ENCODE data around the gene CD28.

CD28 gene

DNA sequence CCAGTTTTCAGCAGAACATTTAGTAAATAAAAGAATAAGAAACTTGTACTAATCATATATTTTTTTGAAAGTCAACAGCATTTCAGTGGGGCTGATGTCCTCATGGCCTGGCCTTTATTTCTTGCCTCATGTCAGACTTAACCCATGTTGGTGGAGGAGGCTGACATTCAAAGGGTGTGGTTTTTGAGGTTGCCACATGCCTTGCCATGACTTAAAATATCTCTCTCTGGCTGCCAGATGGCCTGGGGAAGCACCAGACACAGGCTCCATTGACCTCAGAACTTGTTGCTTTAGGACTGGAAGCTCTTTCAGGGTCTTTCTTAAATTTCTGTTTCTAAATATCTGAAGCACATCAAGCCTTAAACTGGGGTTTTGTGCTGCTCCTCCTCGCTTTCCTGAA lies 32.5 kb upstream of the CD28 start:
- Histone ChIP-seq H3K79me1 (ENCODE audit: low read depth, low read length) (no peaks in the 10 kb centered on the region), H4K91ac (ENCODE audit: low read depth, low read length, poor library complexity) (no peak overlapping the region), H3K27ac (replicated peaks; ENCODE audit: low read length) (no peak overlapping the region), H3K4me1 (ENCODE audit: control insufficient read depth in 2 of 2, insufficient read depth in 1 of 2, low read depth in 1 of 2, low read length in 2 of 2) (no peaks in the 10 kb centered on the region), H2BK120ac (ENCODE audit: low read depth, low read length) (no peak overlapping the region), H3K14ac (ENCODE audit: low read length) (no peak overlapping the region), H2BK15ac (ENCODE audit: low read length) (no peak overlapping the region), H3K4me2 (ENCODE audit: insufficient read depth, low read length, poor library complexity, severe bottlenecking) (no peak overlapping the region), H3K27me3 (ENCODE audit: control insufficient read depth in 3 of 3, insufficient read depth in 3 of 3, low read depth in 1 of 3, low read length in 3 of 3) (no peaks in the 10 kb centered on the region), H2AK5ac (ENCODE audit: low read depth, low read length) (no peak overlapping the region), H3K9ac (ENCODE audit: low read depth, low read length, poor library complexity) (no peak overlapping the region), H3K4ac (ENCODE audit: low read length) (no peak overlapping the region), H2BK5ac (ENCODE audit: low read length) (no peak overlapping the region), H4K8ac (ENCODE audit: low read depth, low read length) (no peak overlapping the region), H2BK12ac (ENCODE audit: low read length) (no peak overlapping the region), H3K23ac (ENCODE audit: low read depth, low read length, poor library complexity) (no peak overlapping the region), H3K36me3 (replicated peaks in 1 of 2; ENCODE audit: control insufficient read depth in 2 of 2, insufficient read depth in 2 of 2, low read length in 2 of 2) (no peaks in the 10 kb centered on the region), H3K9me3 (replicated peaks in 1 of 2; ENCODE audit: control insufficient read depth in 2 of 2, insufficient read depth in 1 of 2, low read depth in 1 of 2, low read length in 2 of 2) (no peaks in the 10 kb centered on the region), H3K4me3 (ENCODE audit: low read length in 2 of 2) (no peak overlapping the region), H3K18ac (ENCODE audit: low read length) (no peak overlapping the region), H2AFZ (ENCODE audit: low read length) (no peak overlapping the region)
- WGBS, 2 donors (ENCODE audit: extremely low coverage in 2 of 2, insufficient read length in 2 of 2, insufficient replicate concordance in 1 of 2) = no CpG with 5 or more reads among the region's 1 CpG
- no peak for DNase-seq (ENCODE audit: low spot score)

DNA sequence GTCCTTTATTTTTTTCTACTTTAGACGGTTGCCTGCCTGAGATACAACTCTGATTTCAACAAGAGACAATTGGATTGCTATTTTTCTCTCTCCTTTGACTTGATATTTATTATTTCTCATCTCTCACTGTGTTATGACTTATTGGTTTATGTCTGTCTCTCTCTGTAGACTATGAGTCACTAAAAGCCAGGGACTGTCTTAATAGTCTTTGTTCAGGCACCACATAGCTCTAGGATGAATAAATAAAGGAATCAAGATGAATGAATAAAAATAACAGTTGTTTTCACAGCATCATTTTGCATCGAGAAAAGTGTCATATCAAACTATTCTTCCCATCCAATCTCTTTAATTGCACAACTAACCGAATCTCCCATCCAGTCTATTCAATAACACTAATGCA lies 31.4 kb upstream of the CD28 start:
- Histone ChIP-seq H3K36me3 (replicated peaks in 1 of 2; ENCODE audit: control insufficient read depth in 2 of 2, insufficient read depth in 2 of 2, low read length in 2 of 2) (no peaks in the 10 kb centered on the region), H2AFZ (ENCODE audit: low read length) (no peak overlapping the region), H3K27me3 (ENCODE audit: control insufficient read depth in 3 of 3, insufficient read depth in 3 of 3, low read depth in 1 of 3, low read length in 3 of 3) (no peaks in the 10 kb centered on the region), H2BK5ac (ENCODE audit: low read length) (no peak overlapping the region), H2AK5ac (ENCODE audit: low read depth, low read length) (no peak overlapping the region), H3K4me2 (ENCODE audit: insufficient read depth, low read length, poor library complexity, severe bottlenecking) (no peak overlapping the region), H3K4me3 (ENCODE audit: low read length in 2 of 2) (no peak overlapping the region), H2BK120ac (ENCODE audit: low read depth, low read length) (no peak overlapping the region), H3K14ac (ENCODE audit: low read length) (no peak overlapping the region), H2BK12ac (ENCODE audit: low read length) (no peak overlapping the region), H3K18ac (ENCODE audit: low read length) (no peak overlapping the region), H3K79me1 (ENCODE audit: low read depth, low read length) (no peaks in the 10 kb centered on the region), H3K23ac (ENCODE audit: low read depth, low read length, poor library complexity) (no peak overlapping the region), H4K8ac (ENCODE audit: low read depth, low read length) (no peak overlapping the region), H3K27ac (replicated peaks; ENCODE audit: low read length) (no peak overlapping the region), H3K9me3 (replicated peaks in 1 of 2; ENCODE audit: control insufficient read depth in 2 of 2, insufficient read depth in 1 of 2, low read depth in 1 of 2, low read length in 2 of 2) (no peaks in the 10 kb centered on the region), H2BK15ac (ENCODE audit: low read length) (no peak overlapping the region), H4K91ac (ENCODE audit: low read depth, low read length, poor library complexity) (no peak overlapping the region), H3K9ac (ENCODE audit: low read depth, low read length, poor library complexity) (no peak overlapping the region), H3K4me1 (ENCODE audit: control insufficient read depth in 2 of 2, insufficient read depth in 1 of 2, low read depth in 1 of 2, low read length in 2 of 2) (no peaks in the 10 kb centered on the region), H3K4ac (ENCODE audit: low read length) (no peak overlapping the region)
- WGBS, 2 donors (ENCODE audit: extremely low coverage in 2 of 2, insufficient read length in 2 of 2, insufficient replicate concordance in 1 of 2) = no CpG with 5 or more reads among the region's 3 CpGs
- DNase-seq (ENCODE audit: low spot score) = no peak

DNA sequence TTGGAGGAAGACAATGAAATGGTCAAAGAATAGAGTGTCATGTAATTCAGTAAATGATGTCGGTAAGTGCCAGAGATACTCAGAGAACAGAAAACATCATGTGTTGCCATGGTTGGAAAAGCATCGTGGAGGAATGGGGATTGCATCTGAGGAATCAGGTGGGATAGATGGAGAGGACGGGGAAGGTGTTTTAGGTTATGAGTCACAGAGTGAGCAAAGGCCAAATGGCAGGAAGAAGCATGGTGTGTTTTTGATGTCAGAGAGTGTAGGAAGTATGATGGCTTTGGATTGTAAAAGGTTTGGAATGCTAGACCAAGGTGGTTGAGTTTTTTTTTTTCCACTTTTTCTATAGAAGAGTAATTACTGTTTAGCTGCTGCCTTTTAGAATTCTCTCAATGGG lies 27.5 kb upstream of the CD28 start:
- DNase-seq (ENCODE audit: low spot score) = no peak
- no peaks in the 10 kb centered on the region for H3K36me3 ChIP-seq (replicated peaks in 1 of 2; ENCODE audit: control insufficient read depth in 2 of 2, insufficient read depth in 2 of 2, low read length in 2 of 2)
- H3K27me3 ChIP-seq (ENCODE audit: control insufficient read depth in 3 of 3, insufficient read depth in 3 of 3, low read depth in 1 of 3, low read length in 3 of 3) = no peaks in the 10 kb centered on the region
- H3K14ac ChIP-seq (ENCODE audit: low read length) = no peak overlapping the region
- H3K9ac ChIP-seq (ENCODE audit: low read depth, low read length, poor library complexity) = no peak overlapping the region
- H2BK12ac ChIP-seq (ENCODE audit: low read length) = no peak overlapping the region
- no peaks in the 10 kb centered on the region for H3K9me3 ChIP-seq (replicated peaks in 1 of 2; ENCODE audit: control insufficient read depth in 2 of 2, insufficient read depth in 1 of 2, low read depth in 1 of 2, low read length in 2 of 2)
- H2AFZ ChIP-seq (ENCODE audit: low read length) = no peak overlapping the region
- no peak overlapping the region for H4K91ac ChIP-seq (ENCODE audit: low read depth, low read length, poor library complexity)
- no peak overlapping the region for H4K8ac ChIP-seq (ENCODE audit: low read depth, low read length)
- no peak overlapping the region for H2AK5ac ChIP-seq (ENCODE audit: low read depth, low read length)
- H2BK15ac ChIP-seq (ENCODE audit: low read length) = no peak overlapping the region
- no peak overlapping the region for H3K4me2 ChIP-seq (ENCODE audit: insufficient read depth, low read length, poor library complexity, severe bottlenecking)
- no peak overlapping the region for H3K4ac ChIP-seq (ENCODE audit: low read length)
- H3K79me1 ChIP-seq (ENCODE audit: low read depth, low read length) = no peaks in the 10 kb centered on the region
- no peak overlapping the region for H3K18ac ChIP-seq (ENCODE audit: low read length)
- H3K4me3 ChIP-seq (ENCODE audit: low read length in 2 of 2) = no peak overlapping the region
- H2BK5ac ChIP-seq (ENCODE audit: low read length) = no peak overlapping the region
- WGBS, 2 donors (ENCODE audit: extremely low coverage in 2 of 2, insufficient read length in 2 of 2, insufficient replicate concordance in 1 of 2) = 100% methylated on average over 1 of the region's 3 CpGs; no CpG with 5 or more reads in 1 of the 2 donors
- H3K23ac ChIP-seq (ENCODE audit: low read depth, low read length, poor library complexity) = no peak overlapping the region
- no peaks in the 10 kb centered on the region for H3K4me1 ChIP-seq (ENCODE audit: control insufficient read depth in 2 of 2, insufficient read depth in 1 of 2, low read depth in 1 of 2, low read length in 2 of 2)
- H3K27ac ChIP-seq (replicated peaks; ENCODE audit: low read length) = no peak overlapping the region
- no peak overlapping the region for H2BK120ac ChIP-seq (ENCODE audit: low read depth, low read length)

DNA sequence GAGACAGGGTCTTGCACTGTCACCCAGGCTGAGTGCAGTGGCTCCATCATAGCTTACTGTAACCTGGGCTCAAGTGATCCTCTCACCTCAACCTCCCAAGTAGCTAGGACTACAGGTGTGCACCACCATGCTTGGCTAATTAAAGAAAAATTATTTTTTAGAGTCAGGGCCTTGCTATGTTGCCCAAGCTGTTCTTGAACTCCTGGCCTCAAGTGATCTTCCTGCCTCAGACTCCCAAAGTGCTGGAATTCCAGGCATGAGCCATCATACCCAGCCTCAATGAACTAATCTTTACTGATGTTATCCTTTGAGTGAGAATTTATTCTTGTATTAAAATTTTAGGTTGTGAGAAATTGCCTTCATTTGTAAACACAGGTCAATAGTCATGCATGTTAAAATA lies 27.0 kb upstream of the CD28 start:
- H3K4me3 ChIP-seq (ENCODE audit: low read length in 2 of 2) = no peak overlapping the region
- no peaks in the 10 kb centered on the region for H3K27me3 ChIP-seq (ENCODE audit: control insufficient read depth in 3 of 3, insufficient read depth in 3 of 3, low read depth in 1 of 3, low read length in 3 of 3)
- DNase-seq (ENCODE audit: low spot score) = no peak
- H2BK5ac ChIP-seq (ENCODE audit: low read length) = no peak overlapping the region
- H3K9ac ChIP-seq (ENCODE audit: low read depth, low read length, poor library complexity) = no peak overlapping the region
- no peak overlapping the region for H3K14ac ChIP-seq (ENCODE audit: low read length)
- no peaks in the 10 kb centered on the region for H3K9me3 ChIP-seq (replicated peaks in 1 of 2; ENCODE audit: control insufficient read depth in 2 of 2, insufficient read depth in 1 of 2, low read depth in 1 of 2, low read length in 2 of 2)
- H2BK12ac ChIP-seq (ENCODE audit: low read length) = no peak overlapping the region
- no peak overlapping the region for H3K27ac ChIP-seq (replicated peaks; ENCODE audit: low read length)
- no peak overlapping the region for H2BK15ac ChIP-seq (ENCODE audit: low read length)
- no peak overlapping the region for H3K23ac ChIP-seq (ENCODE audit: low read depth, low read length, poor library complexity)
- no peak overlapping the region for H3K4me2 ChIP-seq (ENCODE audit: insufficient read depth, low read length, poor library complexity, severe bottlenecking)
- no peaks in the 10 kb centered on the region for H3K4me1 ChIP-seq (ENCODE audit: control insufficient read depth in 2 of 2, insufficient read depth in 1 of 2, low read depth in 1 of 2, low read length in 2 of 2)
- no peak overlapping the region for H4K8ac ChIP-seq (ENCODE audit: low read depth, low read length)
- H3K18ac ChIP-seq (ENCODE audit: low read length) = no peak overlapping the region
- H4K91ac ChIP-seq (ENCODE audit: low read depth, low read length, poor library complexity) = no peak overlapping the region
- no peak overlapping the region for H2BK120ac ChIP-seq (ENCODE audit: low read depth, low read length)
- H2AFZ ChIP-seq (ENCODE audit: low read length) = no peak overlapping the region
- H3K79me1 ChIP-seq (ENCODE audit: low read depth, low read length) = no peaks in the 10 kb centered on the region
- H3K36me3 ChIP-seq (replicated peaks in 1 of 2; ENCODE audit: control insufficient read depth in 2 of 2, insufficient read depth in 2 of 2, low read length in 2 of 2) = no peaks in the 10 kb centered on the region
- H3K4ac ChIP-seq (ENCODE audit: low read length) = no peak overlapping the region
- no peak overlapping the region for H2AK5ac ChIP-seq (ENCODE audit: low read depth, low read length)
